Psoas muscle (tissue), 8 donors: ENCODE measurements around the gene SLC16A4. TPM values are rescaled to one million over a fixed set of nuclear protein-coding genes. Genes with fewer than 3 reads are reported as not detected.

Experiments used
- ATAC-seq, 4 donors: fragments of 200-7000 bp; cut with Tn5 transposase; one replicate each; pipeline ENCODE4 v1.9.1; 2020; ENCODE audit warnings: moderate library complexity in 3 of 4, mild to moderate bottlenecking in 2 of 4
- DNase-seq, 2 donors: peaks; one replicate each; pipeline ENCODE4 v3.0.0-alpha.2; 2020
- H3K27ac ChIP-seq: fragments of 200-600 bp; one replicate; pipeline ENCODE4 v1.8.0; 2022
- H3K27me3 ChIP-seq, 3 donors: fragments of 200-600 bp in 1 of 3; one replicate each; pipeline versions ENCODE4 v1.6.1 to v1.8.0; 2013 to 2022; ENCODE audit warnings: low read length in 2 of 3, mild to moderate bottlenecking in 2 of 3, moderate library complexity in 1 of 3; ENCODE audit not compliant: insufficient read depth in 3 of 3
- H3K36me3 ChIP-seq, 2 donors: fragments of 200-600 bp in 1 of 2; one replicate each; pipeline versions ENCODE4 v1.6.1 to v1.8.0; 2013 to 2022; ENCODE audit warnings: low read depth in 1 of 2, mild to moderate bottlenecking in 1 of 2, moderate library complexity in 1 of 2; ENCODE audit not compliant: insufficient read depth in 1 of 2
- H3K4me1 ChIP-seq: fragments of 200-600 bp; one replicate; pipeline ENCODE4 v1.8.0; 2022
- H3K4me3 ChIP-seq: fragments of 200-600 bp; one replicate; pipeline ENCODE4 v1.8.0; 2022; ENCODE audit warnings: mild to moderate bottlenecking
- H3K9me3 ChIP-seq: fragments of 200-600 bp; one replicate; pipeline ENCODE4 v1.8.0; 2022
- CTCF ChIP-seq: fragments of 200-600 bp; IDR thresholded peaks from one replicate; pipeline ENCODE4 v1.8.0; 2022; ENCODE audit warnings: antibody characterized with exemption
- WGBS, 3 donors: extraction: QIAGEN DNeasy Blood & Tissue Kit; methylation state at CpG; one replicate each; pipeline versions ENCODE4 v1.1.6 to v1.1.7; 2013; 5-methylcytosine and 5-hydroxymethylcytosine counted together
- intact Hi-C, 2 donors: fragments of 100-400 bp; cut with DNase I; formaldehyde crosslinking; loops; one replicate each; pipeline versions ENCODE4 v1.11.0 to v1.14.2; 2022
- polyA plus RNA-seq, 3 donors: library from polyadenylated mRNA; stranded (reverse); fragments of 200-250 nt; gene quantifications; one replicate each; pipeline ENCODE4 v1.2.3, GENCODE V29; 2013
- total RNA-seq, 4 donors: library from RNA; stranded (reverse); fragmentation: NEBNext Ultra II Directional in 2 of 4; extraction: Animal tissue kit (Norgen Biotek cat#: 25700) in 2 of 4; gene quantifications; one replicate each; pipeline versions ENCODE4 v1.2.1 to v1.2.4, GENCODE V29; 2021 to 2023
- donor health status: healthy with polysubstance abuse.
- donor health status: DM: no; HTN: no; CAD: no; lungs with moderate emphysema.
- donor health status: Bipolar disorder and iron deficiency.
- donor health status: healthy.
- donor health status: DM: yes; HTN: yes; CAD: no.
- donor health status: DM: no; HTN: no; CAD: no.
- donor health status: DM: no; HTN: no; CAD: no.
- donor health status: DM: yes; HTN: yes; CAD: no.

Gene SLC16A4
- total and polyA plus RNA-seq, 7 donors: 0.79 to 4.3 (median 1.0) TPM

GRCh38 chr1:110339407-110340206 lies 51.2 kb downstream of the SLC16A4 start:
- Histone ChIP-seq H3K4me1 (peaks cover 51% of the 10 kb centered on the region), H3K27ac (peak overlapping the region; percentile 97), H3K36me3 (peaks cover 0 to 20% of the 10 kb centered on the region in 2 donors), H3K27me3 (no peaks in the 10 kb centered on the region), H3K4me3 (peak overlapping the region; percentile 93), H3K9me3 (no peaks in the 10 kb centered on the region)
- WGBS, 3 donors: 0 to 1% (median 0%) methylated on average over 74 to 77 of the region's 77 CpGs
- DNase-seq (peak; percentile 55 to 76), ATAC-seq (peak; percentile 3 to 31 (median 8))
- intact Hi-C loops: loop anchor here (2.0 to 10.0 kb wide), 3 partner anchors 67 to 1105 kb away; partner anchors contain the start of genes LAMTOR5 (in 2 of the 2), ATP5PB (in 1 of the 2) and WDR77 (in 1 of the 2)
- peak; percentile 63 for TF ChIP-seq CTCF

- no peak for TF ChIP-seq CTCF
- H3K36me3 ChIP-seq: peaks cover 0 to 17% of the 10 kb centered on the region in 2 donors
- WGBS, 3 donors: 0% methylated on average over 25 of the region's 25 CpGs
- intact Hi-C loops: loop anchor here in 1 of 2 donors (2.0 kb wide), 1 partner anchor 68 kb away; the partner anchor contains the start of gene LAMTOR5
- peak within 1 kb of the TSS; percentile 97 for H3K27ac ChIP-seq
- peaks cover 44% of the 10 kb centered on the region for H3K4me1 ChIP-seq
- H3K9me3 ChIP-seq: no peaks in the 10 kb centered on the region
- H3K4me3 ChIP-seq: peak within 1 kb of the TSS; percentile 93
- H3K27me3 ChIP-seq: no peaks in the 10 kb centered on the region
- DNase-seq: peak; percentile 98 to 99
- ATAC-seq: peak; percentile 79 to 86 (median 84)
Observed at GRCh38 chr1:110338886-110339406, 51.9 kb downstream of the SLC16A4 start, which contains the start of gene RBM15. Gene RBM15, plus strand, starts transcription at chr1:110339377. Its CDS starts 29 bp downstream, at chr1:110339406.

GRCh38 chr1:110338309-110338885 lies 52.4 kb downstream of the SLC16A4 start:
- no peaks in the 10 kb centered on the region for H3K9me3 ChIP-seq
- peaks cover 38% of the 10 kb centered on the region for H3K4me1 ChIP-seq
- peak overlapping the region; percentile 93 for H3K4me3 ChIP-seq
- TF ChIP-seq CTCF: peak; percentile 64
- ATAC-seq (peak; percentile 86 to 89 (median 86)), DNase-seq (peak; percentile 92 to 97)
- intact Hi-C loops: loop anchor here in 1 of 2 donors (2.0 kb wide), 1 partner anchor 68 kb away; the partner anchor contains the start of gene LAMTOR5
- peaks cover 0 to 17% of the 10 kb centered on the region in 2 donors for H3K36me3 ChIP-seq
- H3K27ac ChIP-seq: peak overlapping the region; percentile 97
- WGBS, 3 donors: 0 to 1% (median 0%) methylated on average over 51 to 57 of the region's 57 CpGs
- H3K27me3 ChIP-seq: no peaks in the 10 kb centered on the region

- peaks cover 33% of the 10 kb centered on the region for H3K4me1 ChIP-seq
- no peaks in the 10 kb centered on the region for H3K27me3 ChIP-seq
Observed at GRCh38 chr1:110337704-110338308, 53.0 kb downstream of the SLC16A4 start.

More at GRCh38 chr1:110337704-110338308, 53.0 kb downstream of the SLC16A4 start:
- DNase-seq (peak; percentile 37 to 69), ATAC-seq (peak in 1 of 4 donors; percentile 3)
- intact Hi-C loops: loop anchor here in 1 of 2 donors (2.0 kb wide), 1 partner anchor 69 kb away; the partner anchor contains the start of gene LAMTOR5
- Histone ChIP-seq H3K27ac (peak overlapping the region; percentile 97), H3K36me3 (peaks cover 0 to 17% of the 10 kb centered on the region in 2 donors), H3K4me3 (peak overlapping the region; percentile 93), H3K9me3 (no peaks in the 10 kb centered on the region)
- no peak for TF ChIP-seq CTCF
- WGBS, 3 donors: 0 to 1% (median 0%) methylated on average over 36 of the region's 36 CpGs
